DND-41 (cell line): Measurements from ENCODE around the gene PLG.
"Not testable (repeated sequence)": the region's sequence is repeated elsewhere in the genome, so short reads cannot be mapped to it uniquely, and the experiment has no call there.

Source experiments
- CTCF ChIP-seq: IDR thresholded peaks from 2 replicates; pipeline ENCODE4 v1.5.1; 2012; ENCODE audit warnings: borderline replicate concordance, low read length, moderate library complexity, mild to moderate bottlenecking; ENCODE audit not compliant: poor library complexity, severe bottlenecking; ENCODE audit errors: extremely low read depth
- EZH2 ChIP-seq: IDR thresholded peaks from 3 replicates; pipeline ENCODE4 v1.6.1; 2012; ENCODE audit warnings: borderline replicate concordance, low read depth, mild to moderate bottlenecking, moderate library complexity, low read length, inconsistent platforms; ENCODE audit not compliant: severe bottlenecking

- not testable (repeated sequence) for TF ChIP-seq CTCF, EZH2
Observed at GRCh38 chr6:160779095-160779494, 77.1 kb downstream of the PLG start.
